ENCODE data around the gene TMEM38B. TPM values are rescaled to one million over a fixed set of nuclear protein-coding genes. Genes with fewer than 3 reads are reported as not detected.

Gene TMEM38B
- total RNA-seq, 2 donors from 2014 or later = 0.66 to 21.3 TPM

DNA sequence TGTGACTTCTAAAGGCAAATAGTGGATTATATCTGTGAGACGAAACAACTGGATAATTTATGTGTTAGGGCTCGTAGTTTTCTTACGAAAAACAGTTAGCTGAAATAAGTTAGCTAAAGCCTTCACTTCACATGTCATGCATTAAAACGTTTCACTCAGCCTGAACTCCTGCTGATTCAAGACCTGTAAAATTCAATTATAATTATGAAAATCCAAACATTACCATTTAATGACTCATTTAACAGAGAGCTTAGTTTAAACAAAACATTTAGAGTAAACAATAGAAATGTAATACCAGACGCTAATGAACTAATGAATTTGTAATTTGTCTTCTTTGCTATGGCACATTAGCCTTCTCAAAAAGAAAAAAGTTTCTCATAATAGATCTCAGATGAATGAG, 30.4 kb upstream of the TMEM38B start:
- DNase-seq (no peak), ATAC-seq (no peak)
- 60 to 64% methylated on average over 5 of the region's 5 CpGs for WGBS, 2 donors
- Histone ChIP-seq H3K4me3 (no peak overlapping the region), H3K4me1 (no peaks in the 10 kb centered on the region), H3K27ac (no peak overlapping the region), H3K9me3 (no peaks in the 10 kb centered on the region), H3K27me3 (no peaks in the 10 kb centered on the region), H3K36me3 (replicated peaks in 1 of 2; ENCODE audit: insufficient read depth in 1 of 2, low read depth in 2 of 2) (no peaks in the 10 kb centered on the region)
- intact Hi-C loops (cut with DNase I) = no loop called here
- no peak for TF ChIP-seq POLR2A (IDR thresholded peaks at IDR 0.05)
- TF ChIP-seq, protein P1, sequence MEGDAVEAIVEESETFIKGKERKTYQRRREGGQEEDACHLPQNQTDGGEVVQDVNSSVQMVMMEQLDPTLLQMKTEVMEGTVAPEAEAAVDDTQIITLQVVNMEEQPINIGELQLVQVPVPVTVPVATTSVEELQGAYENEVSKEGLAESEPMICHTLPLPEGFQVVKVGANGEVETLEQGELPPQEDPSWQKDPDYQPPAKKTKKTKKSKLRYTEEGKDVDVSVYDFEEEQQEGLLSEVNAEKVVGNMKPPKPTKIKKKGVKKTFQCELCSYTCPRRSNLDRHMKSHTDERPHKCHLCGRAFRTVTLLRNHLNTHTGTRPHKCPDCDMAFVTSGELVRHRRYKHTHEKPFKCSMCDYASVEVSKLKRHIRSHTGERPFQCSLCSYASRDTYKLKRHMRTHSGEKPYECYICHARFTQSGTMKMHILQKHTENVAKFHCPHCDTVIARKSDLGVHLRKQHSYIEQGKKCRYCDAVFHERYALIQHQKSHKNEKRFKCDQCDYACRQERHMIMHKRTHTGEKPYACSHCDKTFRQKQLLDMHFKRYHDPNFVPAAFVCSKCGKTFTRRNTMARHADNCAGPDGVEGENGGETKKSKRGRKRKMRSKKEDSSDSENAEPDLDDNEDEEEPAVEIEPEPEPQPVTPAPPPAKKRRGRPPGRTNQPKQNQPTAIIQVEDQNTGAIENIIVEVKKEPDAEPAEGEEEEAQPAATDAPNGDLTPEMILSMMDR (IDR thresholded peaks at IDR 0.05) = no peak

GRCh38 chr9:105667867-105668266, 26.5 kb upstream of the TMEM38B start:
- ATAC-seq (no peak), DNase-seq (no peak)
- WGBS, 2 donors = 22 to 44% methylated on average over 4 of the region's 4 CpGs
- H3K36me3 ChIP-seq (replicated peaks in 1 of 2; ENCODE audit: insufficient read depth in 1 of 2, low read depth in 2 of 2) = no peaks in the 10 kb centered on the region
- no peaks in the 10 kb centered on the region for H3K27me3 ChIP-seq
- H3K4me3 ChIP-seq = no peak overlapping the region
- intact Hi-C loops (cut with DNase I) = no loop called here
- no peaks in the 10 kb centered on the region for H3K9me3 ChIP-seq
- no peak overlapping the region for H3K27ac ChIP-seq
- H3K4me1 ChIP-seq = no peaks in the 10 kb centered on the region
- TF ChIP-seq, protein P1 (IDR thresholded peaks at IDR 0.05) = no peak
- TF ChIP-seq POLR2A (IDR thresholded peaks at IDR 0.05) = no peak

- 60 to 70% methylated on average over 3 of the region's 3 CpGs for WGBS, 2 donors
- Histone ChIP-seq H3K9me3 (no peaks in the 10 kb centered on the region), H3K4me3 (no peak overlapping the region), H3K36me3 (replicated peaks in 1 of 2; ENCODE audit: insufficient read depth in 1 of 2, low read depth in 2 of 2) (no peaks in the 10 kb centered on the region), H3K4me1 (no peaks in the 10 kb centered on the region), H3K27me3 (no peaks in the 10 kb centered on the region), H3K27ac (no peak overlapping the region)
- TF ChIP-seq, protein P1 (IDR thresholded peaks at IDR 0.05) = no peak
- TF ChIP-seq POLR2A (IDR thresholded peaks at IDR 0.05) = no peak
- intact Hi-C loops (cut with DNase I) = no loop called here
- no peak for DNase-seq
- ATAC-seq = no peak
Observed at GRCh38 chr9:105670315-105670714, 24.0 kb upstream of the TMEM38B start.

- H3K36me3 ChIP-seq (replicated peaks in 1 of 2; ENCODE audit: insufficient read depth in 1 of 2, low read depth in 2 of 2) = no peaks in the 10 kb centered on the region
- no peak overlapping the region for H3K27ac ChIP-seq
- whole genome bisulfite sequencing, 2 donors = 48 to 59% methylated on average over 3 of the region's 3 CpGs
- ATAC-seq (no peak), DNase-seq (no peak)
- no peaks in the 10 kb centered on the region for H3K9me3 ChIP-seq
- intact Hi-C loops (cut with DNase I) = no loop called here
- no peak overlapping the region for H3K4me3 ChIP-seq
- TF ChIP-seq, protein P1 (IDR thresholded peaks at IDR 0.05) = no peak
- TF ChIP-seq POLR2A (IDR thresholded peaks at IDR 0.05) = no peak
- H3K27me3 ChIP-seq = no peaks in the 10 kb centered on the region
- H3K4me1 ChIP-seq = no peaks in the 10 kb centered on the region
Observed at GRCh38 chr9:105670775-105671174, 23.6 kb upstream of the TMEM38B start.

- Histone ChIP-seq H3K27me3 (no peaks in the 10 kb centered on the region), H3K4me1 (no peaks in the 10 kb centered on the region), H3K4me3 (no peak overlapping the region), H3K27ac (no peak overlapping the region), H3K36me3 (replicated peaks in 1 of 2; ENCODE audit: insufficient read depth in 1 of 2, low read depth in 2 of 2) (no peaks in the 10 kb centered on the region), H3K9me3 (no peaks in the 10 kb centered on the region)
- DNase-seq (no peak), ATAC-seq (no peak)
- intact Hi-C loops (cut with DNase I) = no loop called here
- 28 to 41% methylated on average over 3 of the region's 3 CpGs for WGBS, 2 donors
- TF ChIP-seq, protein P1 (IDR thresholded peaks at IDR 0.05) = no peak
- TF ChIP-seq POLR2A (IDR thresholded peaks at IDR 0.05) = no peak
Observed at GRCh38 chr9:105672711-105673234, 21.6 kb upstream of the TMEM38B start.

Measured in body of pancreas (tissue), 4 donors.